Activated naive CD8-positive, alpha-beta T cell treated with anti-CD3 and anti-CD28 coated beads, Interleukin-2, amount 10 ng/mL, durations not matched to agents 7 days and 5 days (primary cell): ENCODE data around the gene KRTAP1-5. TPM values are rescaled to one million over a fixed set of nuclear protein-coding genes. Genes with fewer than 3 reads are reported as not detected.
"Not testable (repeated sequence)": the region's sequence is repeated elsewhere in the genome, so short reads cannot be mapped to it uniquely, and the experiment has no call there.

ENCODE experiments used
- ATAC-seq: fragments of 150-1000 bp; cut with Tn5 transposase; one replicate; pipeline ENCODE4 v1.10.0; 2021; ENCODE audit warnings: low read depth, moderate library complexity
- POLR2A ChIA-PET: fragments of 350-600 bp; sonication (Branson Sonifier 250); formaldehyde crosslinking; loops from one replicate; lab custom pipeline; 2021; ENCODE audit warnings: antibody characterized with exemption; lab: Charles Lee
- DNase-seq: peaks from one replicate; pipeline ENCODE4 v3.0.0; 2021
- H3K27ac Mint-ChIP-seq: one replicate; pipeline ENCODE4 v1.8.0; 2022; ENCODE audit warnings: mild to moderate bottlenecking, mixed read lengths
- H3K27me3 Mint-ChIP-seq: one replicate; pipeline ENCODE4 v1.8.0; 2022; ENCODE audit warnings: mild to moderate bottlenecking, moderate library complexity, mixed read lengths
- H3K36me3 Mint-ChIP-seq: one replicate; pipeline ENCODE4 v1.8.0; 2021; ENCODE audit warnings: mild to moderate bottlenecking, mixed read lengths
- H3K4me1 Mint-ChIP-seq: one replicate; pipeline ENCODE4 v1.8.0; 2021; ENCODE audit warnings: mixed read lengths
- H3K4me3 Mint-ChIP-seq: one replicate; pipeline ENCODE4 v1.8.0; 2022; ENCODE audit warnings: mild to moderate bottlenecking, moderate library complexity, mixed read lengths
- H3K9me3 Mint-ChIP-seq: one replicate; pipeline ENCODE4 v1.8.0; 2021; ENCODE audit warnings: mixed read lengths
- total RNA-seq, 2 experiments: library from RNA; stranded (reverse); gene quantifications; one replicate each; pipeline ENCODE4 v1.2.3, GENCODE V29; 2021

Gene KRTAP1-5
- total RNA-seq, result not detected

GRCh38 chr17:41026715-41027471 is at the start of gene KRTAP1-5:
TSS of gene KRTAP1-5 (minus strand) at chr17:41027208. CDS start at chr17:41027155, 53 bp downstream.
- DNase-seq (no peak), ATAC-seq (no peak)
- POLR2A ChIA-PET, result no interaction called here
- Mint-ChIP-seq H3K27me3 (peaks cover 18% of the 10 kb centered on the region), H3K36me3 (no peaks in the 10 kb centered on the region), H3K9me3 (no peaks in the 10 kb centered on the region), H3K27ac (no peak within 1 kb of the TSS), H3K4me3 (no peak within 1 kb of the TSS), H3K4me1 (peaks cover 6% of the 10 kb centered on the region)

GRCh38 chr17:41076788-41077187 is 49.8 kb upstream of the KRTAP1-5 start:
- H3K4me3 Mint-ChIP-seq, result no peak overlapping the region
- ATAC-seq, result no peak
- H3K27ac Mint-ChIP-seq, result no peak overlapping the region
- no peaks in the 10 kb centered on the region for H3K36me3 Mint-ChIP-seq
- POLR2A ChIA-PET, result no interaction called here
- DNase-seq, result no peak
- no peaks in the 10 kb centered on the region for H3K9me3 Mint-ChIP-seq
- peaks cover 16% of the 10 kb centered on the region for H3K27me3 Mint-ChIP-seq
- no peaks in the 10 kb centered on the region for H3K4me1 Mint-ChIP-seq

- no peak overlapping the region for H3K27ac Mint-ChIP-seq
- no peak overlapping the region for H3K4me3 Mint-ChIP-seq
- H3K4me1 Mint-ChIP-seq, result peaks cover 2% of the 10 kb centered on the region
- POLR2A ChIA-PET, result no interaction called here
- no peaks in the 10 kb centered on the region for H3K9me3 Mint-ChIP-seq
- ATAC-seq, result no peak
- no peaks in the 10 kb centered on the region for H3K36me3 Mint-ChIP-seq
- peaks cover 16% of the 10 kb centered on the region for H3K27me3 Mint-ChIP-seq
- DNase-seq, result no peak
These were observed 46.7 kb upstream of the KRTAP1-5 start for GRCh38 chr17:41073676-41074075.

- H3K36me3 Mint-ChIP-seq, result no peaks in the 10 kb centered on the region
- ATAC-seq (no peak), DNase-seq (no peak)
- H3K27ac Mint-ChIP-seq, result no peak overlapping the region
- H3K27me3 Mint-ChIP-seq, result peaks cover 15% of the 10 kb centered on the region
- peaks cover 2% of the 10 kb centered on the region for H3K4me1 Mint-ChIP-seq
- no peak overlapping the region for H3K4me3 Mint-ChIP-seq
- POLR2A ChIA-PET, result no interaction called here
- no peaks in the 10 kb centered on the region for H3K9me3 Mint-ChIP-seq
These were observed 44.8 kb upstream of the KRTAP1-5 start for GRCh38 chr17:41071606-41072360.

GRCh38 chr17:41069031-41069430 is 42.0 kb upstream of the KRTAP1-5 start:
- Mint-ChIP-seq H3K9me3 (no peaks in the 10 kb centered on the region), H3K36me3 (no peaks in the 10 kb centered on the region), H3K4me3 (no peak overlapping the region), H3K4me1 (peaks cover 5% of the 10 kb centered on the region), H3K27ac (no peak overlapping the region), H3K27me3 (no peaks in the 10 kb centered on the region)
- DNase-seq, result no peak
- POLR2A ChIA-PET, result no interaction called here
- no peak for ATAC-seq

- Mint-ChIP-seq H3K4me1 (peaks cover 5% of the 10 kb centered on the region), H3K9me3 (no peaks in the 10 kb centered on the region), H3K4me3 (no peak overlapping the region), H3K27ac (no peak overlapping the region), H3K27me3 (no peaks in the 10 kb centered on the region), H3K36me3 (no peaks in the 10 kb centered on the region)
- DNase-seq, result no peak
- POLR2A ChIA-PET, result no interaction called here
- no peak for ATAC-seq
These were observed 40.3 kb upstream of the KRTAP1-5 start for GRCh38 chr17:41067281-41067680.

- peaks cover 5% of the 10 kb centered on the region for H3K4me1 Mint-ChIP-seq
These were observed 39.0 kb upstream of the KRTAP1-5 start, which contains the start of gene KRTAP2-4 for GRCh38 chr17:41065829-41066624. TSS of gene KRTAP2-4 (minus strand) at chr17:41065879. CDS start at chr17:41065845, 34 bp downstream.

GRCh38 chr17:41065016-41065689 is 38.1 kb upstream of the KRTAP1-5 start:
- H3K36me3 Mint-ChIP-seq, POLR2A ChIA-PET, H3K4me3 Mint-ChIP-seq, H3K9me3 Mint-ChIP-seq, ATAC-seq, H3K27ac Mint-ChIP-seq, DNase-seq, H3K4me1 Mint-ChIP-seq: not testable (repeated sequence)
- H3K27me3 Mint-ChIP-seq, result peaks cover 12% of the 10 kb centered on the region

More at GRCh38 chr17:41065829-41066624, 39.0 kb upstream of the KRTAP1-5 start, which contains the start of gene KRTAP2-4:
- H3K27me3 Mint-ChIP-seq, result peaks cover 4% of the 10 kb centered on the region
- no peak within 1 kb of the TSS for H3K27ac Mint-ChIP-seq
- H3K4me3 Mint-ChIP-seq, result no peak within 1 kb of the TSS
- POLR2A ChIA-PET, result no interaction called here
- DNase-seq, result no peak
- no peaks in the 10 kb centered on the region for H3K9me3 Mint-ChIP-seq
- H3K36me3 Mint-ChIP-seq, result no peaks in the 10 kb centered on the region
- ATAC-seq, result no peak

- POLR2A ChIA-PET, result no interaction called here
- H3K4me3 Mint-ChIP-seq, result no peak overlapping the region
- no peak for ATAC-seq
- H3K4me1 Mint-ChIP-seq, result peaks cover 5% of the 10 kb centered on the region
- H3K27me3 Mint-ChIP-seq, result peaks cover 18% of the 10 kb centered on the region
- no peaks in the 10 kb centered on the region for H3K9me3 Mint-ChIP-seq
- DNase-seq, result no peak
- H3K27ac Mint-ChIP-seq, result no peak overlapping the region
- no peaks in the 10 kb centered on the region for H3K36me3 Mint-ChIP-seq
These were observed 37.3 kb upstream of the KRTAP1-5 start for GRCh38 chr17:41064301-41064700.

GRCh38 chr17:41063449-41063848 is 36.4 kb upstream of the KRTAP1-5 start:
- Mint-ChIP-seq H3K4me1 (peaks cover 3% of the 10 kb centered on the region), H3K27me3 (peaks cover 24% of the 10 kb centered on the region), H3K9me3 (no peaks in the 10 kb centered on the region), H3K27ac (no peak overlapping the region), H3K4me3 (no peak overlapping the region), H3K36me3 (no peaks in the 10 kb centered on the region)
- POLR2A ChIA-PET, result no interaction called here
- no peak for DNase-seq
- ATAC-seq, result no peak

- peaks cover 28% of the 10 kb centered on the region for H3K27me3 Mint-ChIP-seq
- no peak overlapping the region for H3K27ac Mint-ChIP-seq
- peaks cover 3% of the 10 kb centered on the region for H3K4me1 Mint-ChIP-seq
- no peak for DNase-seq
- no peaks in the 10 kb centered on the region for H3K9me3 Mint-ChIP-seq
- no peak for ATAC-seq
- H3K36me3 Mint-ChIP-seq, result no peaks in the 10 kb centered on the region
- POLR2A ChIA-PET, result no interaction called here
- no peak overlapping the region for H3K4me3 Mint-ChIP-seq
These were observed 35.0 kb upstream of the KRTAP1-5 start for GRCh38 chr17:41061964-41062363.

GRCh38 chr17:41060052-41060604 is 33.1 kb upstream of the KRTAP1-5 start, which contains the start of gene KRTAP2-3:
TSS of gene KRTAP2-3 (minus strand) at chr17:41060114. CDS start at chr17:41060050, 64 bp downstream.
- Mint-ChIP-seq H3K4me1 (no peaks in the 10 kb centered on the region), H3K36me3 (no peaks in the 10 kb centered on the region), H3K9me3 (no peaks in the 10 kb centered on the region), H3K27me3 (peaks cover 28% of the 10 kb centered on the region), H3K27ac (no peak within 1 kb of the TSS), H3K4me3 (no peak within 1 kb of the TSS)
- POLR2A ChIA-PET, result no interaction called here
- ATAC-seq (no peak), DNase-seq (no peak)
